GM13976 (cell line): Measurements from ENCODE around the gene LMCD1.

ENCODE experiments used
- DNase-seq: peaks from one replicate; pipeline ENCODE4 v3.0.0; 2012; ENCODE audit warnings: low spot score
- CTCF ChIP-seq: IDR thresholded peaks from 2 replicates; pipeline ENCODE4 v1.5.1; 2012; ENCODE audit warnings: borderline replicate concordance, mild to moderate bottlenecking; ENCODE audit not compliant: insufficient read depth; ENCODE audit errors: extremely low read depth, missing control alignments, control extremely low read depth
- in situ Hi-C: fragments of 300-500 bp; cut with MboI; formaldehyde crosslinking; loops from one replicate; pipeline ENCODE4 v1.12.0; 2022; ENCODE audit warnings: low sequenced_read_pairs, mixed read lengths, inconsistent platforms; ENCODE audit not compliant: unreplicated experiment

LMCD1 gene

GRCh38 chr3:8491271-8492144, 10.1 kb upstream of the LMCD1 start:
- DNase-seq = no peak
- in situ Hi-C loops = no loop called here
- TF ChIP-seq CTCF = no peak

GRCh38 chr3:8492744-8493511, 8.7 kb upstream of the LMCD1 start:
- in situ Hi-C loops = no loop called here
- no peak for DNase-seq
- no peak for TF ChIP-seq CTCF

GRCh38 chr3:8493744-8494143, 7.9 kb upstream of the LMCD1 start:
- TF ChIP-seq CTCF = no peak
- in situ Hi-C loops = no loop called here
- no peak for DNase-seq

DNA sequence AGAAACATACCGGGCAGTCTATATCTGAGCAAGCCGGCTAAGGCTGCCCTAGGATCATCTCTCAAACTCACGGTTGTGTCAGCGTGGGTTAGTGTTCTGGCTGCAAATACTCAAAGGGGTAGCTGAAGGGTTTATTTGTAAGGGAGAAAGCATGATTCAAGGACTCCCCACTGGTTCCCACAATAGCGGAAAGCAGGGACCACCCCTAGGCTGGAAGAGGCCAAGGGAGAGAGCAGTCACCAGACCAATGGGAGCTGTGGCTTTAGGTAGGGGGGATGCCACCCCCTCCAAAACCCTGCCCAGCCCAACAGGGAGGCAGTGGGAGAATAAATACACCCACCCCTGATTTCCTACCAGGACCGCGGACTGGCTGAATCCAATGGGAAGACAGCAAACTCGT, 7.3 kb upstream of the LMCD1 start:
- DNase-seq = no peak
- in situ Hi-C loops = no loop called here
- TF ChIP-seq CTCF = no peak

- in situ Hi-C loops = no loop called here
- TF ChIP-seq CTCF = no peak
- no peak for DNase-seq
Observed at GRCh38 chr3:8497582-8497981, 4.0 kb upstream of the LMCD1 start.

DNA sequence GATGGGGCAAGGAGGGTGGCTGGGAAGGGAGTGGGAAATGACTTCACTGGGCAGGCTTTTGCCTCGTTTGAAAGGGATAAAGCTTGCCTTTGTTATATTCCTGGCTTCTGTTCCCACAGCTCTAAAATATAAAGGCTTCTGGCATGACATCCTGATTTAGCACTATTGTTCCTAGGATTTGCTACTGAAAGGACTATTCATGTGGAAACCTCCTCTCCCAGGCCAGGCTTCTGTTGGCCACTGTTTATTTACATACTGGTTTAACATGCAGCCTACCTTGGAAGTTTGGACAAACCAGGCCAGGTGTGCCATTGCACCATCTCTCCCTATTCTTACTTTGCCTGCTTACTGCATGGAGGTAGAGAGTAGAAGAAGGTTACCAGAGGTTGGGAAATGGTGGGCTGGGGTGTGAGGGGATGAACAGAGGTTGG, 2.4 kb upstream of the LMCD1 start:
- no peak for DNase-seq
- in situ Hi-C loops = no loop called here
- TF ChIP-seq CTCF = no peak
